Measurements from ENCODE around the gene MAP1LC3A.

The MAP1LC3A gene

GRCh38 chr20:34522969-34523871 is 35.3 kb upstream of the MAP1LC3A start:
- Histone ChIP-seq H3K4me3 (no peak overlapping the region), H3K9me3 (no peaks in the 10 kb centered on the region), H3K27me3 (no peaks in the 10 kb centered on the region), H3K27ac (peak overlapping the region; percentile 56 to 57), H3K36me3 (peaks cover 13 to 28% (median 25%) of the 10 kb centered on the region in 3 donors), H3K4me1 (peaks cover 0 to 85% (median 51%) of the 10 kb centered on the region in 4 donors)
- DNase-seq, result peak in 1 of 2 donors; percentile 64
- TF ChIP-seq CTCF (IDR thresholded peaks at IDR 0.05), result peak; percentile 42 to 52
- intact Hi-C loops (cut with DNase I; ENCODE audit: low total_unique reads), result loop anchor here (5.0 kb wide), 1 partner anchor 211 kb away; no protein-coding TSS in a partner anchor

- intact Hi-C loops (cut with DNase I; ENCODE audit: low total_unique reads), result loop anchor here (5.0 kb wide), 1 partner anchor 212 kb away; no protein-coding TSS in a partner anchor
- TF ChIP-seq CTCF (IDR thresholded peaks at IDR 0.05), result no peak
- Histone ChIP-seq H3K27me3 (no peaks in the 10 kb centered on the region), H3K27ac (peak overlapping the region; percentile 30 to 57), H3K4me3 (no peak overlapping the region), H3K36me3 (peaks cover 25 to 40% (median 37%) of the 10 kb centered on the region in 3 donors), H3K9me3 (no peaks in the 10 kb centered on the region), H3K4me1 (peaks cover 0 to 84% (median 56%) of the 10 kb centered on the region in 4 donors)
- DNase-seq, result no peak
These were observed 34.1 kb upstream of the MAP1LC3A start for GRCh38 chr20:34524426-34524825.

GRCh38 chr20:34525342-34525708 is 33.2 kb upstream of the MAP1LC3A start:
- intact Hi-C loops (cut with DNase I; ENCODE audit: low total_unique reads), result no loop called here
- TF ChIP-seq CTCF (IDR thresholded peaks at IDR 0.05), result no peak
- no peak for DNase-seq
- H3K27me3 ChIP-seq, result no peaks in the 10 kb centered on the region
- H3K4me3 ChIP-seq, result no peak overlapping the region
- H3K27ac ChIP-seq, result peak overlapping the region; percentile 57 to 62
- peaks cover 0 to 86% (median 59%) of the 10 kb centered on the region in 4 donors for H3K4me1 ChIP-seq
- no peaks in the 10 kb centered on the region for H3K9me3 ChIP-seq
- peaks cover 31 to 48% (median 39%) of the 10 kb centered on the region in 3 donors for H3K36me3 ChIP-seq

GRCh38 chr20:34525709-34526416 is 32.7 kb upstream of the MAP1LC3A start:
- DNase-seq, result peak; percentile 85 to 90
- no peak for TF ChIP-seq CTCF (IDR thresholded peaks at IDR 0.05)
- Histone ChIP-seq H3K27me3 (no peaks in the 10 kb centered on the region), H3K9me3 (no peaks in the 10 kb centered on the region), H3K4me1 (peaks cover 0 to 80% (median 58%) of the 10 kb centered on the region in 4 donors), H3K36me3 (peaks cover 31 to 48% (median 42%) of the 10 kb centered on the region in 3 donors), H3K27ac (peak overlapping the region; percentile 57 to 62), H3K4me3 (no peak overlapping the region)
- intact Hi-C loops (cut with DNase I; ENCODE audit: low total_unique reads), result no loop called here

GRCh38 chr20:34526466-34526865 is 32.1 kb upstream of the MAP1LC3A start:
- intact Hi-C loops (cut with DNase I; ENCODE audit: low total_unique reads), result no loop called here
- peak in 1 of 2 donors; percentile 23 for DNase-seq
- no peak overlapping the region for H3K4me3 ChIP-seq

More at GRCh38 chr20:34526466-34526865, 32.1 kb upstream of the MAP1LC3A start:
- Histone ChIP-seq H3K27me3 (no peaks in the 10 kb centered on the region), H3K4me1 (peaks cover 0 to 77% (median 58%) of the 10 kb centered on the region in 4 donors), H3K27ac (peak overlapping the region; percentile 57 to 62), H3K9me3 (no peaks in the 10 kb centered on the region), H3K36me3 (peaks cover 31 to 50% (median 42%) of the 10 kb centered on the region in 3 donors)
- no peak for TF ChIP-seq CTCF (IDR thresholded peaks at IDR 0.05)
